K562 (cell line): ENCODE measurements around the gene TPGS1. TPM values are rescaled to one million over a fixed set of nuclear protein-coding genes. Genes with fewer than 3 reads are reported as not detected.

Experiments
- ASH1L ChIP-seq: fragments of 450-650 bp; IDR thresholded peaks from 2 replicates; pipeline ENCODE4 v1.6.1; 2018; ENCODE audit warnings: borderline replicate concordance, mild to moderate bottlenecking, low read depth; ENCODE audit not compliant: partially characterized antibody
- BDP1 ChIP-seq: IDR thresholded peaks from 3 replicates; pipeline ENCODE4 v1.6.1; 2011; ENCODE audit not compliant: insufficient read length, insufficient read depth
- CC2D1A ChIP-seq: fragments of 450-650 bp; IDR thresholded peaks from 2 replicates; pipeline ENCODE4 v1.6.1; 2017; ENCODE audit warnings: mild to moderate bottlenecking
- CXXC5 ChIP-seq: fragments of 250-450 bp; sonication (Bioruptor Pico); IDR thresholded peaks from 2 replicates; pipeline ENCODE4 v1.8.0; 2022; ENCODE audit warnings: inconsistent platforms, mild to moderate bottlenecking, moderate library complexity
- FOXJ2 ChIP-seq: fragments of 200-800 bp; sonication (Bioruptor generic); IDR thresholded peaks from 2 replicates; pipeline ENCODE4 v1.6.1; 2016; ENCODE audit warnings: missing genetic modification characterization, missing compliant biosample characterization
- GTF2A2 ChIP-seq: IDR thresholded peaks from 2 replicates; pipeline ENCODE4 v1.6.1; 2016; ENCODE audit warnings: mild to moderate bottlenecking, missing genetic modification characterization, missing compliant biosample characterization
- HDGF ChIP-seq: fragments of 450-650 bp; IDR thresholded peaks from 2 replicates; pipeline ENCODE4 v1.6.1; 2016
- LEF1 ChIP-seq: fragments of 450-650 bp; IDR thresholded peaks from 2 replicates; pipeline ENCODE4 v1.6.1; 2016; ENCODE audit warnings: mild to moderate bottlenecking
- MAFF ChIP-seq: IDR thresholded peaks from 2 replicates; pipeline ENCODE4 v1.6.1; 2012; ENCODE audit warnings: low read length, improper control_type of control experiment
- MBD2 ChIP-seq: sonication (generic); IDR thresholded peaks from 2 replicates; pipeline ENCODE4 v1.6.1; 2016; ENCODE audit warnings: low read depth, borderline replicate concordance
- MIER1 ChIP-seq: fragments of 450-650 bp; IDR thresholded peaks from 2 replicates; pipeline ENCODE4 v1.6.1; 2016; ENCODE audit warnings: antibody characterized with exemption, mild to moderate bottlenecking, low read depth
- MTF1 ChIP-seq: fragments of 250-450 bp; sonication (Bioruptor Pico); IDR thresholded peaks from 2 replicates; pipeline ENCODE4 v1.9.0; 2021; ENCODE audit warnings: moderate library complexity, mild to moderate bottlenecking, inconsistent platforms, borderline replicate concordance
- MYBL2 ChIP-seq, 2 experiments: fragments of 450-650 bp in 1 of 2; sonication (generic) in 1 of 2; formaldehyde crosslinking in 1 of 2; IDR thresholded peaks; 2 replicates each; pipeline versions ENCODE4 v1.6.1 to v1.8.1; 2017 to 2022; ENCODE audit warnings: borderline replicate concordance in 1 of 2, inconsistent platforms in 1 of 2, low read depth in 1 of 2, mild to moderate bottlenecking in 1 of 2, missing genetic modification reagents in 1 of 2, moderate library complexity in 1 of 2
- NCOA6 ChIP-seq: fragments of 450-650 bp; IDR thresholded peaks from 2 replicates; pipeline ENCODE4 v1.6.1; 2017; ENCODE audit warnings: mild to moderate bottlenecking
- NR2C1 ChIP-seq, 2 experiments: fragments of 450-650 bp; IDR thresholded peaks; 2 replicates each; pipeline ENCODE4 v1.6.1; 2017; ENCODE audit warnings: mild to moderate bottlenecking in 2 of 2, antibody characterized with exemption in 1 of 2, inconsistent platforms in 1 of 2, missing compliant biosample characterization in 1 of 2, missing genetic modification characterization in 1 of 2
- NRF1 ChIP-seq, 2 experiments: fragments of 450-650 bp; IDR thresholded peaks in 1 of 2; conservative IDR thresholded peaks in 1 of 2; 2 replicates each; pipeline ENCODE4 v1.6.1; 2014; ENCODE audit warnings: mild to moderate bottlenecking in 2 of 2
- POLR2AphosphoS5 ChIP-seq: IDR thresholded peaks from 2 replicates; pipeline ENCODE4 v1.6.1; 2011; ENCODE audit warnings: mild to moderate bottlenecking, low read depth, low read length, moderate library complexity; ENCODE audit not compliant: control insufficient read depth, insufficient read depth
- PREB ChIP-seq: sonication (generic); formaldehyde crosslinking; IDR thresholded peaks from 2 replicates; pipeline ENCODE4 v1.8.1; 2023; ENCODE audit warnings: mild to moderate bottlenecking, missing genetic modification reagents
- SIN3A ChIP-seq, 2 experiments: fragments of 150-350 bp in 1 of 2; IDR thresholded peaks; 2 replicates each; pipeline ENCODE4 v1.6.1; 2011 to 2016; ENCODE audit warnings: borderline replicate concordance in 2 of 2, low read depth in 2 of 2, low read length in 2 of 2, mild to moderate bottlenecking in 2 of 2, moderate library complexity in 2 of 2; ENCODE audit not compliant: control insufficient read depth in 1 of 2
- SMAD3 ChIP-seq: fragments of 450-650 bp; formaldehyde crosslinking; conservative IDR thresholded peaks from 2 replicates; pipeline ENCODE4 v1.4.0; 2020; ENCODE audit warnings: mild to moderate bottlenecking
- TOE1 ChIP-seq, 2 experiments: fragments of 450-650 bp in 1 of 2; sonication (generic) in 1 of 2; formaldehyde crosslinking in 1 of 2; IDR thresholded peaks; 2 replicates each; pipeline versions ENCODE4 v1.7.1 to v1.8.0; 2016 to 2022; ENCODE audit warnings: borderline replicate concordance in 2 of 2, mild to moderate bottlenecking in 2 of 2, antibody characterized with exemption in 1 of 2, inconsistent platforms in 1 of 2, low read depth in 1 of 2, missing genetic modification reagents in 1 of 2, moderate library complexity in 1 of 2
- ZBED1 ChIP-seq: IDR thresholded peaks from 2 replicates; pipeline ENCODE4 v1.6.1; 2014
- ZFP1 ChIP-seq: fragments of 450-650 bp; formaldehyde crosslinking; IDR thresholded peaks from 2 replicates; pipeline ENCODE4 v1.4.0; 2020; ENCODE audit warnings: mild to moderate bottlenecking, mixed read lengths
- ZFP30 ChIP-seq: fragments of 250-450 bp; sonication (Bioruptor Pico); IDR thresholded peaks from 2 replicates; pipeline ENCODE4 v1.8.0; 2022; ENCODE audit warnings: moderate library complexity, mild to moderate bottlenecking, inconsistent platforms, borderline replicate concordance
- ZKSCAN3 ChIP-seq: fragments of 250-450 bp; sonication (Bioruptor Pico); IDR thresholded peaks from 2 replicates; pipeline ENCODE4 v1.4.0; 2020
- ZNF197 ChIP-seq: fragments of 200-800 bp; sonication (Bioruptor generic); IDR thresholded peaks from 2 replicates; pipeline ENCODE4 v1.6.1; 2016; ENCODE audit warnings: low read depth, missing genetic modification characterization, missing compliant biosample characterization
- polyA plus RNA-seq, 8 experiments: library from polyadenylated mRNA; depleted of rRNA in 4 of 8; stranded (reverse) in 5 of 8; unstranded in 3 of 8; fragments of >200 nt; fragmentation: Nextera tagmentation in 2 of 8; fragmentation: Illumina TruSeq in 1 of 8; extraction: Ambion mirVana in 2 of 8; extraction: Trizol in 1 of 8; gene quantifications; 2 replicates each; pipeline versions ENCODE4 v1.2.1 to v1.2.3, GENCODE V29; 2011 to 2014; ENCODE audit warnings: inconsistent platforms in 1 of 8, missing spikeins in 1 of 8
- total RNA-seq, 7 experiments: library from RNA; depleted of rRNA in 6 of 7; stranded (reverse); fragments of >200 nt in 6 of 7; fragmentation: Illumina TruSeq in 2 of 7; extraction: Trizol in 2 of 7; gene quantifications; 2 replicates each; pipeline versions ENCODE4 v1.2.1 to v1.2.3, GENCODE V29; 2011 to 2021; ENCODE audit warnings: low replicate concordance in 1 of 7
- TF ChIP-seq, protein P1 (sequence below): sonication (generic); formaldehyde crosslinking; IDR thresholded peaks from 2 replicates; pipeline ENCODE4 v1.9.0; 2022; ENCODE audit warnings: mild to moderate bottlenecking, missing genetic modification reagents

The TPGS1 gene
- total and polyA plus RNA-seq, 9 of the 15 experiments (the other 6 are each of a cell fraction or from before 2014, with no cell fraction given): 0.30 to 31.6 (median 1.2) TPM; not detected in 2

DNA sequence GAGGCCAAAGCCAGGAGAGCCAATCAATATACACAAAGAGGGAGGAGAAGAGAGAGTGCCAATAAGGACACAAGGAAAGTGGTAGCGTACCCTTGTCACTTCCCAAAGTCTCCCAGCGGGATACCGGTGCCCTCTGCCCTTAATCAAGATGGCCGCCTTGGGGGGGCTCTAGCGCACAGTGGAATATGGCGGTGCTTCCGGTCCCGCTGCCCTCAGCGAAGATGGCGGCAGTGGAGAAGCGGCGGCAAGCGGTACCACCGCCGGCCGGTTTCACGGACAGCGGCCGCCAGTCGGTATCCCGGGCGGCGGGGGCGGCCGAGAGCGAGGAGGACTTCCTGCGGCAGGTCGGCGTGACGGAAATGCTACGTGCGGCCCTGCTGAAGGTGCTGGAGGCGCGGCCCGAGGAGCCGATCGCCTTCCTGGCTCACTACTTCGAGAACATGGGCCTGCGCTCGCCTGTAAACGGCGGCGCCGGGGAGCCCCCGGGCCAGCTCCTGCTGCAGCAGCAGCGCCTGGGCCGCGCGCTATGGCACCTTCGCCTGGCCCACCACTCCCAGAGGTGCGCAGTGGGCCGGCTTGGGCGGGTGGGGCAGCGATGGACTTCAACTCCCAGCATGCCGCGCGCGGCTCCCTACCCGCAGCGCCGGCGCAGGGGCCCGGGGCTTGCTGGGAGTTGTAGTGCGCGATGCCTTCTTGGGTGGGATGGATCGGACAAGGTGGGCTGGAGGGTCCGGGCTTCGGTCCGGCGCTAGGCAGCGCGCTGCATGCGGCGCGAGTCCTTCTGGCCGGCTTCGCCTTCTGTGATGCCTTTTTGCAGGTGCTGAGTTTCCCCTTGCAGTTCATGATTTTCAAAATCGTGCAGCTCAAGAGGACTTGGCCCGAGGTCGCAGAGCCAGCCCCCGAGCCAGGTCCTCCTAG, at the start of gene TPGS1 (continued):
- 0 out of 2 replicates have a peak, but pooled peaks have one; percentile 39 for TF ChIP-seq GTF2A2 (tag)
- no peak for TF ChIP-seq LEF1
- TF ChIP-seq TOE1 (IDR thresholded peaks at IDR 0.05; ENCODE audit: borderline replicate concordance): no peak
- no peak for TF ChIP-seq TOE1 (CRISPR knock-in tag; IDR thresholded peaks at IDR 0.05; ENCODE audit: borderline replicate concordance, low read depth)
- no peak for TF ChIP-seq ZFP1
- peak; percentile 88 for TF ChIP-seq SMAD3 (CRISPR knock-in tag)
- no peak for TF ChIP-seq BDP1
- peak; percentile 99 for TF ChIP-seq ZNF197
- TF ChIP-seq, protein P1, sequence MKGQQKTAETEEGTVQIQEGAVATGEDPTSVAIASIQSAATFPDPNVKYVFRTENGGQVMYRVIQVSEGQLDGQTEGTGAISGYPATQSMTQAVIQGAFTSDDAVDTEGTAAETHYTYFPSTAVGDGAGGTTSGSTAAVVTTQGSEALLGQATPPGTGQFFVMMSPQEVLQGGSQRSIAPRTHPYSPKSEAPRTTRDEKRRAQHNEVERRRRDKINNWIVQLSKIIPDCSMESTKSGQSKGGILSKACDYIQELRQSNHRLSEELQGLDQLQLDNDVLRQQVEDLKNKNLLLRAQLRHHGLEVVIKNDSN: no peak
- no peak for TF ChIP-seq MTF1
- peak; percentile 92 for TF ChIP-seq CXXC5 (CRISPR knock-in tag)
- TF ChIP-seq MAFF: no peak
- peak; percentile 81 to 86 for TF ChIP-seq NRF1 (conservative IDR thresholded peaks at IDR 0.05 in 1 of 2, IDR thresholded peaks at IDR 0.05 in 1 of 2)
- TF ChIP-seq NCOA6: no peak
- TF ChIP-seq MYBL2 (IDR thresholded peaks at IDR 0.05; ENCODE audit: low read depth): peak; percentile 92
- no peak for TF ChIP-seq MYBL2 (CRISPR knock-in tag; IDR thresholded peaks at IDR 0.05; ENCODE audit: borderline replicate concordance)
- TF ChIP-seq MIER1: no peak
- TF ChIP-seq PREB (CRISPR knock-in tag): no peak
- TF ChIP-seq POLR2AphosphoS5: peak; percentile 60; the same call in 1 of the 2 replicates
- no peak for TF ChIP-seq ZBED1
- TF ChIP-seq FOXJ2: peak; percentile 95
- peak; percentile 68 for TF ChIP-seq ASH1L
- TF ChIP-seq ZKSCAN3 (CRISPR knock-in tag): no peak
- no peak for TF ChIP-seq HDGF
- peak; percentile 96 for TF ChIP-seq NR2C1 (IDR thresholded peaks at IDR 0.05)
- TF ChIP-seq NR2C1 (tag; IDR thresholded peaks at IDR 0.05): peak; percentile 95
- TF ChIP-seq SIN3A (IDR thresholded peaks at IDR 0.05; ENCODE audit: borderline replicate concordance in 2 of 2, control insufficient read depth in 1 of 2, low read depth in 2 of 2, low read length in 2 of 2): no peak; a peak in 1 of 4 replicates
- TF ChIP-seq MBD2: peak; percentile 87
- no peak for TF ChIP-seq ZFP30 (CRISPR knock-in tag)
- TF ChIP-seq CC2D1A: no peak
